ENCODE measurements around the gene SLC2A2. TPM values are rescaled to one million over a fixed set of nuclear protein-coding genes. Genes with fewer than 3 reads are reported as not detected.

SLC2A2 gene
- total RNA-seq, 1 experiment from 2014 or later, result not detected

GRCh38 chr3:171058058-171058457 is 31.5 kb upstream of the SLC2A2 start:
- H3K4me1 Mint-ChIP-seq, result peaks cover 18% of the 10 kb centered on the region
- POLR2A ChIA-PET, result no interaction called here
- no peak overlapping the region for H3K4me3 Mint-ChIP-seq
- no peaks in the 10 kb centered on the region for H3K36me3 Mint-ChIP-seq
- ATAC-seq, result no peak
- DNase-seq (ENCODE audit: low spot score), result no peak
- CTCF ChIA-PET, result no interaction called here
- H3K27ac Mint-ChIP-seq, result no peak overlapping the region
- no peaks in the 10 kb centered on the region for H3K27me3 Mint-ChIP-seq (ENCODE audit: low read depth)
- TF ChIP-seq ZNF121 (CRISPR knock-in tag; IDR thresholded peaks at IDR 0.05), result no peak
- no peak for TF ChIP-seq MXD4 (CRISPR knock-in tag; IDR thresholded peaks at IDR 0.05; ENCODE audit: borderline replicate concordance)
- TF ChIP-seq NFYB (CRISPR knock-in tag; conservative IDR thresholded peaks at IDR 0.05; ENCODE audit: low read depth), result no peak
- TF ChIP-seq ZNF263 (CRISPR knock-in tag; IDR thresholded peaks at IDR 0.05; ENCODE audit: low read depth), result no peak
- TF ChIP-seq SMAD3 (CRISPR knock-in tag; IDR thresholded peaks at IDR 0.05; ENCODE audit: borderline replicate concordance), result no peak
- no peak for TF ChIP-seq ATF6 (CRISPR knock-in tag; IDR thresholded peaks at IDR 0.05)
- no peak for TF ChIP-seq RELA (CRISPR knock-in tag; IDR thresholded peaks at IDR 0.05; ENCODE audit: borderline replicate concordance)
- no peaks in the 10 kb centered on the region for H3K9me3 Mint-ChIP-seq

- POLR2A ChIA-PET, result no interaction called here
Measured at GRCh38 chr3:171057072-171057471, 30.6 kb upstream of the SLC2A2 start.

GRCh38 chr3:171056528-171056927 is 30.0 kb upstream of the SLC2A2 start:
- DNase-seq (ENCODE audit: low spot score) (no peak), ATAC-seq (no peak)
- H3K27me3 Mint-ChIP-seq (ENCODE audit: low read depth), result no peaks in the 10 kb centered on the region
- TF ChIP-seq JUN (CRISPR knock-in tag; IDR thresholded peaks at IDR 0.05) (no peak), SOX15 (CRISPR knock-in tag; IDR thresholded peaks at IDR 0.05) (no peak), RORB (CRISPR knock-in tag; IDR thresholded peaks at IDR 0.05) (no peak), NR3C1 (CRISPR knock-in tag; conservative IDR thresholded peaks at IDR 0.05; ENCODE audit: low read depth) (no peak), ATF3 (CRISPR knock-in tag; conservative IDR thresholded peaks at IDR 0.05) (no peak), NFATC4 (CRISPR knock-in tag; IDR thresholded peaks at IDR 0.05) (no peak), USF2 (CRISPR knock-in tag; IDR thresholded peaks at IDR 0.05) (no peak), ZBTB21 (CRISPR knock-in tag; IDR thresholded peaks at IDR 0.05; ENCODE audit: borderline replicate concordance) (no peak), SMAD4 (CRISPR knock-in tag; IDR thresholded peaks at IDR 0.05) (no peak), NR2C2 (CRISPR knock-in tag; IDR thresholded peaks at IDR 0.05) (no peak), ZNF263 (CRISPR knock-in tag; IDR thresholded peaks at IDR 0.05; ENCODE audit: low read depth) (no peak), MLX (CRISPR knock-in tag; IDR thresholded peaks at IDR 0.05) (no peak)
- H3K4me1 Mint-ChIP-seq, result peaks cover 3% of the 10 kb centered on the region
- H3K9me3 Mint-ChIP-seq, result no peaks in the 10 kb centered on the region
- H3K36me3 Mint-ChIP-seq, result no peaks in the 10 kb centered on the region
- ChIA-PET CTCF (no interaction called here), POLR2A (no interaction called here)
- H3K27ac Mint-ChIP-seq, result no peak overlapping the region
- no peak overlapping the region for H3K4me3 Mint-ChIP-seq

More at GRCh38 chr3:171057072-171057471, 30.6 kb upstream of the SLC2A2 start:
- DNase-seq (ENCODE audit: low spot score) (no peak), ATAC-seq (no peak; the same call in 1 of the 2 replicates)
- Mint-ChIP-seq H3K27ac (no peak overlapping the region), H3K9me3 (no peaks in the 10 kb centered on the region), H3K36me3 (no peaks in the 10 kb centered on the region), H3K4me3 (no peak overlapping the region), H3K4me1 (peaks cover 8% of the 10 kb centered on the region), H3K27me3 (ENCODE audit: low read depth) (no peaks in the 10 kb centered on the region)
- TF ChIP-seq ZBTB21 (CRISPR knock-in tag; IDR thresholded peaks at IDR 0.05; ENCODE audit: borderline replicate concordance), result no peak
- no peak for TF ChIP-seq SP1 (CRISPR knock-in tag; conservative IDR thresholded peaks at IDR 0.05)
- no peak for TF ChIP-seq ZNF425 (CRISPR knock-in tag; conservative IDR thresholded peaks at IDR 0.05)
- CTCF ChIA-PET, result no interaction called here
